Testis (tissue), 3 donors: ENCODE measurements around the gene FGFBP2. TPM values are rescaled to one million over a fixed set of nuclear protein-coding genes. Genes with fewer than 3 reads are reported as not detected.

Experiments
- DNase-seq: peaks from one replicate; pipeline ENCODE4 v3.0.0-alpha.2; 2019
- H3K27ac ChIP-seq, 2 donors: fragments of 200-600 bp; sonication (generic); one replicate each; pipeline ENCODE4 v1.5.1; 2019
- H3K27me3 ChIP-seq: fragments of 200-600 bp; sonication (generic); one replicate; pipeline ENCODE4 v1.5.1; 2019
- H3K36me3 ChIP-seq: fragments of 200-600 bp; sonication (generic); one replicate; pipeline ENCODE4 v1.5.1; 2017; ENCODE audit warnings: low read depth; ENCODE audit errors: missing control alignments
- H3K4me1 ChIP-seq: fragments of 200-600 bp; sonication (generic); one replicate; pipeline ENCODE4 v1.5.1; 2019
- H3K4me3 ChIP-seq, 2 donors: fragments of 200-600 bp; sonication (generic); one replicate each; pipeline ENCODE4 v1.5.1; 2017 to 2019
- H3K9me3 ChIP-seq: fragments of 200-600 bp; sonication (generic); one replicate; pipeline ENCODE4 v1.5.1; 2017
- POLR2A ChIP-seq: fragments of 450-650 bp; IDR thresholded peaks from one replicate; pipeline ENCODE4 v1.6.1; 2017; ENCODE audit warnings: antibody characterized with exemption, mild to moderate bottlenecking, moderate library complexity
- WGBS, 2 donors: methylation state at CpG; one replicate each; pipeline ENCODE4 v1.1.5; 2018; 5-methylcytosine and 5-hydroxymethylcytosine counted together
- intact Hi-C: fragments of 100-400 bp; cut with DNase I; formaldehyde crosslinking; loops from one replicate; pipeline ENCODE4 v1.15.1; 2023; ENCODE audit warnings: low total_unique reads
- polyA plus RNA-seq: library from polyadenylated mRNA; stranded (reverse); fragments of 350-450 nt; fragmentation: Illumina TruSeq; extraction: RNeasy Lipid Tissue Mini Kit (QIAGEN cat#74804); gene quantifications from one replicate; pipeline ENCODE4 v1.2.3, GENCODE V29; 2014; ENCODE audit warnings: low read depth, low replicate concordance; ENCODE audit not compliant: insufficient read depth
- total RNA-seq, 2 donors: library from RNA; depleted of rRNA; stranded (reverse); fragments of >200 nt; gene quantifications; one replicate each; pipeline ENCODE4 v1.2.3, GENCODE V29; 2016
- TF ChIP-seq, protein P1 (sequence below), 3 experiments: fragments of 450-650 bp in 2 of 3; fragments of 200-600 bp in 1 of 3; sonication (generic) in 1 of 3; IDR thresholded peaks; one replicate each; pipeline ENCODE4 v1.5.1; 2016 to 2019; ENCODE audit warnings: antibody characterized with exemption in 3 of 3, mild to moderate bottlenecking in 2 of 3, moderate library complexity in 1 of 3

FGFBP2 gene
- total and polyA plus RNA-seq, 3 donors from 2014 or later: 19.4 to 139 (median 20.3) TPM

DNA sequence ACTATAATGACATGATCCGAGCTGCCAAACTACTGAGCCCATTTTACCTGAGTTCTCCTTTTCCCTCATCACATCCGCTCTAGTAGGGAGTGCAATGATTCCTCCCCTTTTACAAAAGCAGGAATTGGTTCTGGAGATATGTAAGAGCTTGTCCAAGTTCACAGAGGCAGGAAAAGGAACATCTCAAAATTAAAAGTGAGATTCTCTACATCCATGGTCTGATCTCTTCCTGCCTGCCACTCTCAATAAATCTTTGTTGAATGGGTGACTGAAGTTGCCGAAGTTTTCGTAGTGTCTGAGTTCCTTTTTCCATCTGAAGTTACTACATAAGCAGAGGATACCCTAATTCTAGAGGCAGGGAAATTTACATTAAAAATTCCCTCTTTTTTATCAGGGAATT, 24.3 kb downstream of the FGFBP2 start, which contains the start of gene FGFBP1:
TSS of gene FGFBP1 (minus strand) at position 101 of the 400 bp plus-strand sequence. CDS start 2,108 bp downstream, outside the sequence.
- H3K27me3 ChIP-seq: no peaks in the 10 kb centered on the region
- no peaks in the 10 kb centered on the region for H3K4me1 ChIP-seq
- TF ChIP-seq, protein P1, sequence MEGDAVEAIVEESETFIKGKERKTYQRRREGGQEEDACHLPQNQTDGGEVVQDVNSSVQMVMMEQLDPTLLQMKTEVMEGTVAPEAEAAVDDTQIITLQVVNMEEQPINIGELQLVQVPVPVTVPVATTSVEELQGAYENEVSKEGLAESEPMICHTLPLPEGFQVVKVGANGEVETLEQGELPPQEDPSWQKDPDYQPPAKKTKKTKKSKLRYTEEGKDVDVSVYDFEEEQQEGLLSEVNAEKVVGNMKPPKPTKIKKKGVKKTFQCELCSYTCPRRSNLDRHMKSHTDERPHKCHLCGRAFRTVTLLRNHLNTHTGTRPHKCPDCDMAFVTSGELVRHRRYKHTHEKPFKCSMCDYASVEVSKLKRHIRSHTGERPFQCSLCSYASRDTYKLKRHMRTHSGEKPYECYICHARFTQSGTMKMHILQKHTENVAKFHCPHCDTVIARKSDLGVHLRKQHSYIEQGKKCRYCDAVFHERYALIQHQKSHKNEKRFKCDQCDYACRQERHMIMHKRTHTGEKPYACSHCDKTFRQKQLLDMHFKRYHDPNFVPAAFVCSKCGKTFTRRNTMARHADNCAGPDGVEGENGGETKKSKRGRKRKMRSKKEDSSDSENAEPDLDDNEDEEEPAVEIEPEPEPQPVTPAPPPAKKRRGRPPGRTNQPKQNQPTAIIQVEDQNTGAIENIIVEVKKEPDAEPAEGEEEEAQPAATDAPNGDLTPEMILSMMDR (IDR thresholded peaks at IDR 0.05): no peak
- no peak for TF ChIP-seq POLR2A
- WGBS, 2 donors: 76 to 77% methylated on average over 4 of the region's 4 CpGs
- no peaks in the 10 kb centered on the region for H3K9me3 ChIP-seq
- no peak within 1 kb of the TSS for H3K4me3 ChIP-seq
- DNase-seq: no peak
- no peak within 1 kb of the TSS for H3K27ac ChIP-seq
- intact Hi-C loops: no loop called here
- H3K36me3 ChIP-seq: no peaks in the 10 kb centered on the region

DNA sequence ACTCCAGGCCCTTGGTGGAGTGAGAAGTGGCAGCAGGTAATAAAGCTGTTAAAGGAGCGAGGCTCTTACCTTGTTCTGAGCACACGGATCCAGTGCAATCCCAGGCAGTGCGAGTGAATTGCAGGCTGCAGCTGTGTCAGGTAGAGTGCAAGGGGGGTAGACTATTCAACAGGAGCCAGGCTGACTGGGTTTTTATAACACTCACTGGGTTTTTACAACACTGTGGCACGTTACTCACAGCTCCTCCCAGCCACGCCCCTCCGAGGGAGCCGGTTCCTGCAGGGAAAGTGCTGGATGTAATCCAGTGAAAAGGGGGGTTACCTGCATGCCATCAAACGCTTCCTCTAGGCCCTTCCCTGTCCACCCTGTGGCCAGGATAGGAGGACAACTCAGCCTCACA, 24.8 kb downstream of the FGFBP2 start:
- 49 to 63% methylated on average over 5 to 8 of the region's 8 CpGs for WGBS, 2 donors
- intact Hi-C loops: no loop called here
- H3K36me3 ChIP-seq: no peaks in the 10 kb centered on the region
- no peaks in the 10 kb centered on the region for H3K9me3 ChIP-seq
- DNase-seq: no peak
- no peaks in the 10 kb centered on the region for H3K27me3 ChIP-seq
- no peak for TF ChIP-seq POLR2A
- TF ChIP-seq, protein P1 (IDR thresholded peaks at IDR 0.05): no peak
- H3K4me3 ChIP-seq: no peak overlapping the region
- no peaks in the 10 kb centered on the region for H3K4me1 ChIP-seq
- no peak overlapping the region for H3K27ac ChIP-seq

DNA sequence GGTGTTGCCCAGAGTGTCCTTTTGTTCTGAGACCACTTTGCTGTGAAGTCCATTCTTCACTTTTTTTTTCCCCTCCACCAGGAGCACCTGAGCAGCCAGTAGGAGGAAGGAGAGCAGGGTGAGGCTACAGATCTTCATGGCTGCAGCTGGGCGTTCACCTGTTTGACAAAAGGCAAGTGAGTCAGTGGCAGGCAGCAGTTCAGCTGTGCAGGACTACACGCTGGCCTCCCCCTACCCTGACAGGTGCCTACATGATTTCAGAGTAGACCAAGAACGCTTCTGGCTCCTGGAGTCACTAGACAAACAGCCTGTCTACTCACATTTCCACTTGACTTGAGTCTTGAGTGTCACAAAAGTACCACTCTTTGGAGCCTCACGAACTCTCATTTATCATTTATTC, 26.5 kb downstream of the FGFBP2 start:
- Histone ChIP-seq H3K27me3 (no peaks in the 10 kb centered on the region), H3K4me1 (no peaks in the 10 kb centered on the region), H3K27ac (no peak overlapping the region), H3K9me3 (no peaks in the 10 kb centered on the region), H3K36me3 (no peaks in the 10 kb centered on the region), H3K4me3 (no peak overlapping the region)
- intact Hi-C loops: no loop called here
- TF ChIP-seq POLR2A: no peak
- TF ChIP-seq, protein P1 (IDR thresholded peaks at IDR 0.05): no peak
- 88 to 91% methylated on average over 4 of the region's 4 CpGs for WGBS, 2 donors
- DNase-seq: no peak

DNA sequence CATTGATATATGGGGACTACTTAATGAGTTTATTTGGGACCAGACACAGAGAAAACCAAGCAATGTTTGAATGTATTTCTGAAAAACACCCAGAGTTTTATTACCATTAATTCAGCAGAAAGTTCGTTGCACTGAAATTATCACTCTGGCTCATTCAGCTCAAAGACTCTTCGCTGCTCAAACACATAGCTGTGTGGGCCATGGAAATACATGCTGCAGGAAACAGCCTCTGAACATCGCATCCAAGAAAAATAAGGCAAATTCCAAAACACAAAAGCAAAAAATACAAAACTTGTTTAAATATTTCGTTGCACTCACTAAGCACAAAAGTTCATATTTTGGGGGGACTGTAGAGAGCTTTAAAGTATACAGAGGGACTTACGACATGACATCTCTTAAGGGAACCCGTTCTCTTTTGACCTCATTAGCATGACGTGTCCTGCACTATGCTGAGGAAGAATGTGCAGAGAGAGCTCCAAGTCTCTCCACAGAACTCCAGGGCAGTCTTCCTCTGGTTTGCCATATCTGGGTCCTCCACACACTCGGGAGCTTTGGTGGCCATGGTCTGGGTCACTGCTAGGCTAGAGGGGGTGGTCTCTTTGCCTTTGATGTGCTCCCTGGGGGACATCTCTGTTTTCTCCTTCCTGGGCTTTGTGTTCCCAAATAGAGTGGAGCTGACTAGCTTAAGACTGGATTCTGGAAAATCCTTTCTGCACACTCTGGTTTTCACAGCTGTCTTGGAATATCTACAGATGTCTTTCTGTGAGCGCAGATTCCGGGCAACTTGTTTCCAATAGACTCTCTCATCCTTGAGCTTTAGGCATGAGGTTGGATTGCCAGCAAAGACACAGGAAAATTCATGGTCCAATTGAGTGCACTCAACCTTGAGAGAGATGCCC, 27.2 kb downstream of the FGFBP2 start:
- H3K27me3 ChIP-seq: no peaks in the 10 kb centered on the region
- H3K4me1 ChIP-seq: no peaks in the 10 kb centered on the region
- H3K36me3 ChIP-seq: no peaks in the 10 kb centered on the region
- WGBS, 2 donors: 58 to 69% methylated on average over 10 of the region's 10 CpGs
- TF ChIP-seq, protein P1 (IDR thresholded peaks at IDR 0.05): no peak
- TF ChIP-seq POLR2A: no peak
- no peak for DNase-seq
- H3K4me3 ChIP-seq: no peak overlapping the region
- intact Hi-C loops: no loop called here
- no peaks in the 10 kb centered on the region for H3K9me3 ChIP-seq
- H3K27ac ChIP-seq: no peak overlapping the region
